ENCODE data around the gene BDH1.

- no peak for TF ChIP-seq BACH1 (IDR thresholded peaks at IDR 0.05; ENCODE audit: low read length)
- TF ChIP-seq EP300 (IDR thresholded peaks at IDR 0.05; ENCODE audit: borderline replicate concordance in 1 of 2, low read depth in 2 of 2, low read length in 2 of 2), result no peak
- no peak for TF ChIP-seq POLR2A (IDR thresholded peaks at IDR 0.05; ENCODE audit: control extremely low read depth in 1 of 2, low read depth in 2 of 2, low read length in 2 of 2)
- TF ChIP-seq, protein P1, sequence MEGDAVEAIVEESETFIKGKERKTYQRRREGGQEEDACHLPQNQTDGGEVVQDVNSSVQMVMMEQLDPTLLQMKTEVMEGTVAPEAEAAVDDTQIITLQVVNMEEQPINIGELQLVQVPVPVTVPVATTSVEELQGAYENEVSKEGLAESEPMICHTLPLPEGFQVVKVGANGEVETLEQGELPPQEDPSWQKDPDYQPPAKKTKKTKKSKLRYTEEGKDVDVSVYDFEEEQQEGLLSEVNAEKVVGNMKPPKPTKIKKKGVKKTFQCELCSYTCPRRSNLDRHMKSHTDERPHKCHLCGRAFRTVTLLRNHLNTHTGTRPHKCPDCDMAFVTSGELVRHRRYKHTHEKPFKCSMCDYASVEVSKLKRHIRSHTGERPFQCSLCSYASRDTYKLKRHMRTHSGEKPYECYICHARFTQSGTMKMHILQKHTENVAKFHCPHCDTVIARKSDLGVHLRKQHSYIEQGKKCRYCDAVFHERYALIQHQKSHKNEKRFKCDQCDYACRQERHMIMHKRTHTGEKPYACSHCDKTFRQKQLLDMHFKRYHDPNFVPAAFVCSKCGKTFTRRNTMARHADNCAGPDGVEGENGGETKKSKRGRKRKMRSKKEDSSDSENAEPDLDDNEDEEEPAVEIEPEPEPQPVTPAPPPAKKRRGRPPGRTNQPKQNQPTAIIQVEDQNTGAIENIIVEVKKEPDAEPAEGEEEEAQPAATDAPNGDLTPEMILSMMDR (IDR thresholded peaks at IDR 0.05; ENCODE audit: control extremely low read depth in 1 of 3, insufficient read depth in 1 of 3, low read depth in 1 of 3, low read length in 3 of 3), result no peak
- TF ChIP-seq USF2 (IDR thresholded peaks at IDR 0.05; ENCODE audit: low read length), result no peak
- TF ChIP-seq BRCA1 (IDR thresholded peaks at IDR 0.05; ENCODE audit: low read depth, low read length), result no peak
- no peak for TF ChIP-seq YY1 (IDR thresholded peaks at IDR 0.05; ENCODE audit: low read depth, low read length)
- no peak for TF ChIP-seq CEBPB (IDR thresholded peaks at IDR 0.05; ENCODE audit: low read depth, low read length)
- TF ChIP-seq TAF1 (IDR thresholded peaks at IDR 0.05; ENCODE audit: low read depth, low read length), result no peak
- TF ChIP-seq KDM5A (IDR thresholded peaks at IDR 0.05; ENCODE audit: low read length), result no peak
- no peak for TF ChIP-seq EGR1 (IDR thresholded peaks at IDR 0.05; ENCODE audit: borderline replicate concordance, low read depth, low read length)
- TF ChIP-seq RAD21 (IDR thresholded peaks at IDR 0.05 in 1 of 2, conservative IDR thresholded peaks at IDR 0.05 in 1 of 2; ENCODE audit: low read depth in 2 of 2, low read length in 2 of 2), result no peak
Observed at GRCh38 chr3:197524128-197524527, 31.6 kb downstream of the BDH1 start.
